Right ventricle myocardium superior (tissue), 1 donor: ENCODE data around the gene ACIN1. TPM values are rescaled to one million over a fixed set of nuclear protein-coding genes. Genes with fewer than 3 reads are reported as not detected.
A peak's percentile ranks its signal among the peaks of the same experiment; 100 is the strongest.

ENCODE experiments used
- ATAC-seq: fragments of 200-7000 bp; cut with Tn5 transposase; one replicate; pipeline ENCODE4 v1.9.1; 2020; ENCODE audit warnings: mild to moderate bottlenecking; ENCODE audit not compliant: poor library complexity
- DNase-seq: peaks from one replicate; pipeline ENCODE4 v3.0.0-alpha.2; 2020
- intact Hi-C: fragments of 100-400 bp; cut with DNase I; formaldehyde crosslinking; loops from one replicate; pipeline ENCODE4 v1.11.2; 2022
- total RNA-seq: library from RNA; stranded (reverse); fragmentation: NEBNext Ultra II Directional; extraction: Animal tissue kit (Norgen Biotek cat#: 25700); gene quantifications from one replicate; pipeline ENCODE4 v1.2.1, GENCODE V29; 2021
- donor health status: DM: no; HTN: yes; CAD: no; lungs with severe emphysema.

The ACIN1 gene
- total RNA-seq, 1 donor from 2014 or later: 65.8 TPM

- ATAC-seq (no peak), DNase-seq (no peak)
- intact Hi-C loops: no loop called here
Measured at GRCh38 chr14:23126548-23127278, 31.8 kb upstream of the ACIN1 start.

DNA sequence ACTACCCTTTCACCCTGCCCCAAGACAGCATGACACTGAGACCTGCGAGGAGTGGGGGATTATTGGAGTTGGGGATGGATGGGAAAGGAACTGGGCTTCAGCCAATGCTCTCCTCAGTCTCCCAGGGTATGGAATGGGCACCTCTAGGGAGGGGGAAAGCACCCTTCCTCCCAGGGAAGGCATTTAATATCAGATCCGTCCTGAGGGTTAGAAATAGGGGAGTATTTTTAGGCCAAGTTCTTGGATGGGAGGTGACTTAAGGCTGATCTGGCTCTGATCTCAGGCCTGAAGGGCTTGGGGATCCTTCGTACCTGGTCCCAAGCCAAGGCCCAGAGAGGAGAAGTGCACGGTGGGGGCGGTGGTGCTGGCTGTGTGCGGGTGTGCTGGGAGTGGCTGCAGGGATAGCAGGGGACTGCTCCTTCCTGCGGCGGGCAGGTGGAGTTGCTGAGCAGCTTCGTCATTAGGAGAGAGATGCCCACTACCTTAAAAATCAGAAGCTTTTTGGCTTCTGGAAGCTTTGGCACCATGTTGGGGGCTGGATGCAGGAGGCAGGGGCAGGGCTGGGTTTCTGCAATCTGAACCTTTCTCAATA is 31.1 kb upstream of the ACIN1 start:
- peak; percentile 49 for DNase-seq
- peak; percentile 43 for ATAC-seq
- intact Hi-C loops: no loop called here

DNA sequence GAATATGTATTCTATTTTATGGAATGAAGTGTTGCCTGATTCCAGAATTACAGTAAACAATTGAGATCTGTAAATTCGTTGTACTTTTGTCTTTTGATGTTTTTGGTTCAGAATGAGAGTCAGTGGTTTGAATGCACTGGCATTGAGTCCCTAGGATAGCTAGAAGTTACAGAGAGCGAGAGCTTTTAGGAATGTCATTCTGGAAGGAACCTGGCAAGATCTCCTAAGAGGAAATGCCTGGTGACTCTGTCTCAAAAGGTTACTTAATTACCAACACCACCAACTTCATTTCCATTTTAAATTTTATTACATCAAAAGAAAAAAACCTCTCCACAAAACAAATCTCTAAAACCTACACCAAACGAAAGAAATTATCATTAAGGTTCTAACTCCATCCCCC is 30.1 kb upstream of the ACIN1 start:
- intact Hi-C loops: no loop called here
- ATAC-seq (no peak), DNase-seq (no peak)

DNA sequence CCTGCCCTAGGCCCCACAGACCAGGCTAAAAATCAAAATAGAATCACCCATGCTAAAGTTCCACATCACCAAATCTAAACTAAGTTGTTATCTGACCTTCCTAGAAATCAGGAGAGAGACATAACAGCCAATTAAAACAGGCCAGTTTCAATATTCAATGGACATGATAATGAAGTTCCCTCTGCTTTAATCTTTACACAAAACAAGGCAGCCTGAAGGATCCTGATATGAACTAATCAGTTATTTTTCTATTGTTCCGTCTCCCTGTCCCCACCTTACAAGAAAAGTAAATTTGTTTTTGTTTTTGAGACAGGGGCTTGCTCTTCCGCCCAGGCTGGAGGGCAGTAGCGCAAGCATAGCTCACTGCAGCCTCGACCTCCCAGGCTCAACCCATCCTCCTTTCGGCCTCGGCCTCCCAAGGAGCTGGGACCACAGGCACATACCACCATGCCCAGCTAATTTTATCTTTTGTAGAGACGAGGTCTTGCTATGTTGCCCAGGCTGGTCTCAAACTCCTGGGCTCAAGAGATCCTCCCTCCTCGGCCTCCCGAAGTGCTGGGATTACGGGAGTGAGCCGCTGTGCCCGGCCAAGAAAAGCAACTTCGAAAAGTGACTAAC is 29.5 kb upstream of the ACIN1 start:
- intact Hi-C loops: no loop called here
- no peak for ATAC-seq

GRCh38 chr14:23123419-23123818 is 28.5 kb upstream of the ACIN1 start:
- ATAC-seq (peak; percentile 76), DNase-seq (peak; percentile 87)
- intact Hi-C loops: no loop called here

More for the DNA sequence above, 29.5 kb upstream of the ACIN1 start:
- no peak for DNase-seq

DNA sequence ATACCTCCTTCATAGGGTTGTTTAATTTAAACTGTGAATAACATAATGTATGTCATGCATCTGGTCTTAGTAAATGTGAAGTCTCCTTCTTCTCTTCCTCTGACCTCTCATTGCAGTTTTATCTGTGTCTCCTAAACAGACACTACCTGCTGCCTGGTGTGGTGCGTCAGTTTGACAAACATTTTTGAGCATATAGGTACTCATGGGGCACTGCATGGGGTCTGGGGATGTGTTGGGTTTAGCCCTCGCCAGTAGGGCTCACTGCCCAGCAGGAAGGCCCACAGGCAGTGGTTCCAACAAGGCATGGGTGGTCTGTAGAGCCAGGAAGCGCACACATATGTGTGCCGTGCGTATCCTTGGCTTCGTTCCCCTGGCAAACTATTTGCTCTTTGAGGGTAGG is 27.1 kb upstream of the ACIN1 start:
- no peak for ATAC-seq
- intact Hi-C loops: no loop called here
- DNase-seq: no peak

GRCh38 chr14:23121361-23121771 is 26.4 kb upstream of the ACIN1 start:
- peak; percentile 47 for DNase-seq
- intact Hi-C loops: loop anchor here (2.0 kb wide), 1 partner anchor 65 kb away; no protein-coding TSS in a partner anchor
- ATAC-seq: peak; percentile 30

DNA sequence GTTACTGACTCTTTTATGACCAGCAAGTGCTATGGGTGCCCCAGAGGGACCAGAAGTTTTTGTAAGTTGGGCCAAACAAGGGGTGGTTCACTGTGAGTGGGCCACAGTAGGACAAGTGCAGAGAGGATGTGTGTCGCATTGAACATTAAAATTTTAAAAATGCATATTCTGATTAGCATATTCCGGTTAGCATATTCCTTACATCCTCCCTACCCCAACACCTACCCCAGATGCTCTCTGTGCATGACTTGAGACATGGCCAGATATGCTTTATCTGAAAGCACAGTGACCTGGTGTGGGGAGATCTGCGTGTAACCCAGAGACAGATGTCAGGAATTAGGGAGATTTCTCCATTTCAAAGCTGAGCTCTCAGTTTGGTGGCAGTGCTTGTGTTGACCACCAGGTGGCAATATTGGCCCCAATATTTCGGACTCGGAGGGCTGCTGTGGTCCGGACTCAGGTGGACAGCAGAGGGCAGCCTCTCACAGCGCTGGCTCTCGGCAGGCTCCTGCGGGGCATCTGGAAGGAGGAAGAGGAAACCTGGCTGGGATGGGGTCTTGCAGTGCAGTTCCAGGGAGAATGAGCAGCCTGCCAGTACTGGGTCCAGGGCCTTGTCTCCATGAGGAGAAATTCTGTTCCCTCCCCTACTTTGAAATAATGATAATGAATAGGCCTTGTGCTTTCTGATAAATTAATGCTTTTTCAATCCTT is 25.8 kb upstream of the ACIN1 start:
- ATAC-seq (peak; percentile 85), DNase-seq (peak; percentile 93)
- intact Hi-C loops: loop anchor here (2.0 kb wide), 1 partner anchor 66 kb away; no protein-coding TSS in a partner anchor

- DNase-seq (no peak), ATAC-seq (no peak)
- intact Hi-C loops: loop anchor here (2.0 kb wide), 1 partner anchor 67 kb away; no protein-coding TSS in a partner anchor
Measured at GRCh38 chr14:23119363-23120327, 24.7 kb upstream of the ACIN1 start.

DNA sequence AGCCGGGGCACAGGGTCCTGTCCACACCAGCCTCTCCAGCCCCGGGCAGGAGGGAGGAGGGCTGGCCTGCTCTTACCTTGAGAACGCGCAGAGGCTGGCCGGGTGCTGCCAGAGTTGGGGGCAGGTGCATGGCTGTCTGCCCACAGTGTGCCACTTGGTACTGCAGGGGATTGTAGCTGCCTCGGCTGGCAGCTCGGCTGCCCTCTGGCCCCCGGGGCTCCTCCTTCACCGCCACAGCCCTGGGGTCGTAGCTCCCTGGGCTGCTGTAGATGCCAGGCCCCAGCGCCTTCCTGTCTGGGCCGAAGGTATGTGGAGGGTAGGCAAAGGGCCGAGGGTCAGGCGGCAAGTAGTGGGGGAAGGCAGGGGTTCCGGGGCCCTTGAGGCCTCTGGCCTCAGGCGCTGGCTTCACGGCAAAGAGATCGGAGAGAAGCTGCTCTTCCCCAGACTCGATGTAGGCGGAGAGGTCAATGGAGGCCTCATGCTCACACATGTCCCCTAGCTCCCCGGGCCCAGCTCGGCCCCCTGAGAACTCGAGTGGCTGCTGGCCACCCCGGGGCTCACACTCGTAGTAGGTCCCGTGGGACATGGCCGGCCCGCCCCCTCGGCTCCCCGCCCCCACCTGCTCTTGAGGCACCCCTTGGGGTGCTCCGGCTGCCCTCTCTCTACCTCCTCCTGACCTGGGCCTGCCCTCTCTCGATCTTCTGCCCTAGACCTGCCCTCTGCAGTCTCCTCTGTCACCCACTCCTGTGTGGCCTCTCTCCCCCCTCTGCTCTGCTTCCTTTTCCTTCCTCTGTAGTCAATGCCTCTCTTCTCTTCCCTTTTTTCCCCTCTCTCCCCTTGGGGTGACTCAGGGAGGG is 23.8 kb upstream of the ACIN1 start, which contains the start of gene CEBPE:
Gene CEBPE, minus strand, starts transcription at position 750 of the 857 bp plus-strand sequence. Its CDS starts 164 bp downstream, at position 586.
- DNase-seq (no peak), ATAC-seq (no peak)
- intact Hi-C loops: no loop called here

DNA sequence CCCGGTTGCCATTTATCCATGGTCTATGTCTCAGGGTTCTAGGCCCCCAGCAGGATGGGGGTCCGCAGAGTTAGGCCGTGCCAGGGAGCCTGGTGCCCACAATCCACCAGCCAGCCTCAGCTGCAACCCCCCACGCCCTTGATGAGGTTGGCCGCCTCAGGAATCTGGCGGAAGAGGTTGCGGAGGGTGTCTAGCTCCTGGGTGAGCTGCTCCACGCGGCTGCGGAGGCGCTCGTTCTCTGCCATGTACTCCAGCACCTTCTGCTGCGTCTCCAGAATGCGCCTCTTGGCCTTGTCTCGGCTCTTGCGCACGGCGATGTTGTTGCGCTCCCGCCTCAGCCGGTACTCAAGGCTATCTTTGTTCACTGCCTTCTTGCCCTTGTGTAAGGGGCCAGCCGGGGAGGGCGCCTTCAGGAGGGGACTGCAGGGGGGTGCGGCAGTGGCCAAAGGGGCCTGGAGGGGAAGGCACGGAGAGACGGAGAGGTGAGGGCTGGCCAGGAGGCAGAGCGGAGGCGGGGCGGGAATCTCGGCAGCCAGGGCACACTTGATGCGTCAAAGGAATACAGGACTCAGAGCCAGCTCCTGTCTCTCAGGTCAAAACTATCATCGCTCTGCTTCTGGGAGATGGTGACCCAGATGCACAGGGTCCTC is 22.6 kb upstream of the ACIN1 start:
- DNase-seq (no peak), ATAC-seq (no peak)
- intact Hi-C loops: no loop called here

GRCh38 chr14:23115918-23116317 is 21.0 kb upstream of the ACIN1 start:
- DNase-seq: no peak
- intact Hi-C loops: no loop called here
- ATAC-seq: no peak

DNA sequence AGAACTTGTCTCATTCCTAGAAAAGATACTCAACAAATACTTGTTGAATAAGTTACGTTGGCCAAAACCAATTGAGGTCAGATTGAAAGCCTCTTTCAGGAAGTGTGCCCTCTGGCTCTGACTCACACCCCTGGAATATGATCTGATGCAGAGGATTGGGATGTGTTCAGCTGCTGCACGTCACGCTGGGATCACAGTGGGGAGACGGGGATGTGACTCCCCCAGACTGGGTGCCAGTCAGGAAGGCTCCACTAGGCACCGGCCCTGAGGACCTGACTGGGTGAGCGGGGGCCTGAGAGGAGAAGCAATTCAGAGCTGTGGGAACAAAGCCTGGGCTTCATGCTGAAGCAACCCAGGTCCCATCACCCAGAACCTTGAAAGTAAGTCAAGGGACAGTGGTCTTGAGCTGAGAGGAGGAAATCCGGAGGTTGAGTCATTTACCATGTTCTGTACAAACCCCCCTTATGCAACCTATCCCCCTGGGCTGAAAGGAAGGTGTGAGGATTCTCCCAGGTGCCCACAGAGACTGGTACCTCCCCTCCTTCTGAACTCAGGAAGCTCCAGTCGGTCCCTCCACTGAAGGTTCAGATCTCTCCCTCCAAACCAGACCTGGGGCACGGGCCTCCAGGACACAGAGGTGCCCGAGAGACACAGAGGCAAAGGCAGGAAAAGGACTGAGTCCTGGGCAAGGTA is 20.2 kb upstream of the ACIN1 start:
- DNase-seq (no peak), ATAC-seq (no peak)
- intact Hi-C loops: no loop called here

- ATAC-seq (no peak), DNase-seq (no peak)
- intact Hi-C loops: no loop called here
Measured at GRCh38 chr14:23114669-23115038, 19.7 kb upstream of the ACIN1 start.

DNA sequence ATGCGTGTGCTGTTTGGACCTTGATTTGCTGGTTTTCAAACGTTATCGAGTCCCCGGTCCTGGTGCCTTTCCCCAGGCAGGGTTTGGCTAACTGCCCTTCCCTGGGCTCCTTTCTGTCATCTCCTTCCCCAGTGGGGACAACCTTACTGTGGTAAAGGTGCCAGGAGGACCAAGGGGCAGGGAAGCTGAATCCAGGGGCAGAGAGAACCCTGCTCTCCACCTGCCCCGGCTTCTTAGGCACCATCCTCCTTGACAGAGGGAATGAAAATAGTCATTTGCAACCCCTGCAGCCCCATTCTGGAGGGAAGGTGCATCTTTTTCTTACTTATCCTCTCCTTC is 19.2 kb upstream of the ACIN1 start:
- DNase-seq: no peak
- no peak for ATAC-seq
- intact Hi-C loops: no loop called here

DNA sequence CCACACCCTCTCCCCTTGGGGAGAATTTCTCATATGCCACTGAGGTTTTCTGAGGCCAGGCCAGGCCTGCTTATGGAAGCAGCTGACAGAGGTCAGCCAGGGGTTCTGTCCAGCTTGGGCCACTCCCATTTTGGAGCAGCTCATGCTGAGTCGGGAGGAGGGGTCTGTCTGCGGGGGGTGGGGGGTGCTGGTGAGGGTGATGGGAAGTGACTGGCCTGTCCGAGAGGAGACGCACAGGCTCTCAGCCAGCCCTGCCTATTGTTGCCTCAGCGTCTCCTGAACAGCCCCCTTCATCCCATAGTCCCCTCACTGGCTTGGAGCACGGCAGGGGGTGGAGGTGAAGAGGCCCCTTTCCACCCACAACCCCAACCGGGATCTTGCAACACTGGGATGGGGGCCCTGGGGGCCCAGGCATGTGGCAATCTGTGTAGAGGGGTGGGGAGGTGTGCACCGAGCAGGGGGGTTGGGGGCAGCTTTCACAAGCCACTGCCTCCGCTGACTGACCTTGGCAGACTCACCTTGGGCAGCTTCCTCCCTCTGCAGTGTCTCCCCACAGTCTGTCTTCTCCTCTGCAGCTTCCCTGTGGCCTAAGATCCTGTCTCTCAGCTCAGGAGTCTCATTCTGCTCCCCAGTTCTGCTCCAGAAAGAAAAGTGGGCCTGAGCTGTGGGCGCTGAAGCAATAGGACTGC is 18.6 kb upstream of the ACIN1 start:
- intact Hi-C loops: no loop called here
- peak; percentile 23 for ATAC-seq

More for the DNA sequence above, 18.6 kb upstream of the ACIN1 start:
- DNase-seq: no peak
